ENCODE measurements around the gene JPH2.

DNA sequence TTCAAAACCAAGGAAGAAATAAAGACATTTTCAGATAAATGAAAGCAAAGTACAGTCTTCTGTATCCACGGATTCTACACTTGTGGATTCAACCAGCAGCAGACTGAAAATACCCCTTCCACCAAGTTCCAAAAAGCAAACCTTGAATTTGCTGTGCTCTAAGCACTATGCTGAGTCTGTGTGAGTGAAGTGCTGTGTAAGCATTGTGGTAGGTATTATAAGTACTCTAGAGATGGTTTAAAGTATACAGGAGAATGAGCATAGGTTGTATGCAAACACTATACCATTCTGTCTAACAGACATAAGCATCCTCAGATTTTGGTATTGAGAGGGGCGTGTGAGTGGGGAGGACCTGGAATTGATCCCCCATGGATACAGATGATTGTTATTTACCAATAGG lies 14.0 kb upstream of the JPH2 start:
- TF ChIP-seq EZH2 (IDR thresholded peaks at IDR 0.05; ENCODE audit: low read depth, unreplicated experiment), result no peak
- TF ChIP-seq, protein P1, sequence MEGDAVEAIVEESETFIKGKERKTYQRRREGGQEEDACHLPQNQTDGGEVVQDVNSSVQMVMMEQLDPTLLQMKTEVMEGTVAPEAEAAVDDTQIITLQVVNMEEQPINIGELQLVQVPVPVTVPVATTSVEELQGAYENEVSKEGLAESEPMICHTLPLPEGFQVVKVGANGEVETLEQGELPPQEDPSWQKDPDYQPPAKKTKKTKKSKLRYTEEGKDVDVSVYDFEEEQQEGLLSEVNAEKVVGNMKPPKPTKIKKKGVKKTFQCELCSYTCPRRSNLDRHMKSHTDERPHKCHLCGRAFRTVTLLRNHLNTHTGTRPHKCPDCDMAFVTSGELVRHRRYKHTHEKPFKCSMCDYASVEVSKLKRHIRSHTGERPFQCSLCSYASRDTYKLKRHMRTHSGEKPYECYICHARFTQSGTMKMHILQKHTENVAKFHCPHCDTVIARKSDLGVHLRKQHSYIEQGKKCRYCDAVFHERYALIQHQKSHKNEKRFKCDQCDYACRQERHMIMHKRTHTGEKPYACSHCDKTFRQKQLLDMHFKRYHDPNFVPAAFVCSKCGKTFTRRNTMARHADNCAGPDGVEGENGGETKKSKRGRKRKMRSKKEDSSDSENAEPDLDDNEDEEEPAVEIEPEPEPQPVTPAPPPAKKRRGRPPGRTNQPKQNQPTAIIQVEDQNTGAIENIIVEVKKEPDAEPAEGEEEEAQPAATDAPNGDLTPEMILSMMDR (conservative IDR thresholded peaks at IDR 0.05; ENCODE audit: low read depth in 2 of 2), result no peak
- TF ChIP-seq CREB1 (CRISPR knock-in tag; IDR thresholded peaks at IDR 0.05; ENCODE audit: low read depth), result no peak
- TF ChIP-seq POLR2AphosphoS5 (IDR thresholded peaks at IDR 0.05; ENCODE audit: low read depth), result no peak
- TF ChIP-seq, protein P2, sequence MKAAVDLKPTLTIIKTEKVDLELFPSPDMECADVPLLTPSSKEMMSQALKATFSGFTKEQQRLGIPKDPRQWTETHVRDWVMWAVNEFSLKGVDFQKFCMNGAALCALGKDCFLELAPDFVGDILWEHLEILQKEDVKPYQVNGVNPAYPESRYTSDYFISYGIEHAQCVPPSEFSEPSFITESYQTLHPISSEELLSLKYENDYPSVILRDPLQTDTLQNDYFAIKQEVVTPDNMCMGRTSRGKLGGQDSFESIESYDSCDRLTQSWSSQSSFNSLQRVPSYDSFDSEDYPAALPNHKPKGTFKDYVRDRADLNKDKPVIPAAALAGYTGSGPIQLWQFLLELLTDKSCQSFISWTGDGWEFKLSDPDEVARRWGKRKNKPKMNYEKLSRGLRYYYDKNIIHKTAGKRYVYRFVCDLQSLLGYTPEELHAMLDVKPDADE (IDR thresholded peaks at IDR 0.05), result no peak

Measured in GM23338 (cell line).